Nephron (organoid): ENCODE measurements around the gene LCK.

Source experiments
- H3K27ac Mint-ChIP-seq, 3 experiments: 2 replicates each; pipeline ENCODE4 v1.8.0; 2020; ENCODE audit warnings: mixed read lengths in 3 of 3, mild to moderate bottlenecking in 2 of 3, moderate library complexity in 1 of 3
- H3K27me3 Mint-ChIP-seq: 2 replicates; pipeline ENCODE4 v1.8.0; 2021; ENCODE audit warnings: low read depth, mild to moderate bottlenecking, moderate library complexity, mixed read lengths
- H3K36me3 Mint-ChIP-seq: 2 replicates; pipeline ENCODE4 v1.8.0; 2020; ENCODE audit warnings: low read depth, mixed read lengths
- H3K4me1 Mint-ChIP-seq: 2 replicates; pipeline ENCODE4 v1.8.0; 2020; ENCODE audit warnings: mixed read lengths
- H3K4me3 Mint-ChIP-seq, 3 experiments: 2 replicates each; pipeline ENCODE4 v1.8.0; 2020; ENCODE audit warnings: mild to moderate bottlenecking in 3 of 3, mixed read lengths in 3 of 3, moderate library complexity in 2 of 3
- H3K9me3 Mint-ChIP-seq: 2 replicates; pipeline ENCODE4 v1.8.0; 2020; ENCODE audit warnings: mixed read lengths
- CTCF ChIP-seq, 3 experiments: fragments of 200-600 bp; sonication (generic); IDR thresholded peaks; one replicate each; pipeline ENCODE4 v1.5.0; 2021; ENCODE audit warnings: antibody characterized with exemption in 3 of 3; ENCODE audit not compliant: unreplicated experiment in 3 of 3

Gene LCK

GRCh38 chr1:32303997-32304622 lies 53.0 kb downstream of the LCK start:
- no peaks in the 10 kb centered on the region for H3K4me1 Mint-ChIP-seq

GRCh38 chr1:32305310-32305709 lies 54.2 kb downstream of the LCK start:
- H3K27me3 Mint-ChIP-seq, result no peaks in the 10 kb centered on the region
- no peak overlapping the region for H3K27ac Mint-ChIP-seq
- peaks cover 8% of the 10 kb centered on the region for H3K9me3 Mint-ChIP-seq
- H3K4me1 Mint-ChIP-seq, result no peaks in the 10 kb centered on the region
- no peak for TF ChIP-seq CTCF (IDR thresholded peaks at IDR 0.05; ENCODE audit: unreplicated experiment in 3 of 3)
- peaks cover 67% of the 10 kb centered on the region for H3K36me3 Mint-ChIP-seq
- H3K4me3 Mint-ChIP-seq, result no peak overlapping the region

More at GRCh38 chr1:32303997-32304622, 53.0 kb downstream of the LCK start:
- no peak overlapping the region for H3K27ac Mint-ChIP-seq
- TF ChIP-seq CTCF (IDR thresholded peaks at IDR 0.05; ENCODE audit: unreplicated experiment in 3 of 3), result no peak
- no peaks in the 10 kb centered on the region for H3K27me3 Mint-ChIP-seq
- no peak overlapping the region for H3K4me3 Mint-ChIP-seq
- H3K36me3 Mint-ChIP-seq, result peaks cover 63% of the 10 kb centered on the region
- peaks cover 8% of the 10 kb centered on the region for H3K9me3 Mint-ChIP-seq

GRCh38 chr1:32307324-32307723 lies 56.3 kb downstream of the LCK start:
- no peak overlapping the region for H3K4me3 Mint-ChIP-seq
- H3K9me3 Mint-ChIP-seq, result peaks cover 8% of the 10 kb centered on the region
- no peaks in the 10 kb centered on the region for H3K27me3 Mint-ChIP-seq
- H3K4me1 Mint-ChIP-seq, result peaks cover 4% of the 10 kb centered on the region
- peaks cover 54% of the 10 kb centered on the region for H3K36me3 Mint-ChIP-seq
- peak overlapping the region in 1 of 3 experiments; percentile 19 for H3K27ac Mint-ChIP-seq
- no peak for TF ChIP-seq CTCF (IDR thresholded peaks at IDR 0.05; ENCODE audit: unreplicated experiment in 3 of 3)

GRCh38 chr1:32309960-32310359 lies 58.9 kb downstream of the LCK start:
- Mint-ChIP-seq H3K4me3 (no peak overlapping the region), H3K9me3 (peaks cover 3% of the 10 kb centered on the region), H3K4me1 (peaks cover 4% of the 10 kb centered on the region), H3K36me3 (peaks cover 36% of the 10 kb centered on the region), H3K27ac (peak overlapping the region in 1 of 3 experiments; percentile 7), H3K27me3 (no peaks in the 10 kb centered on the region)
- TF ChIP-seq CTCF (IDR thresholded peaks at IDR 0.05; ENCODE audit: unreplicated experiment in 3 of 3), result no peak

GRCh38 chr1:32311709-32312393 lies 60.8 kb downstream of the LCK start:
- Mint-ChIP-seq H3K4me1 (peaks cover 4% of the 10 kb centered on the region), H3K4me3 (no peak overlapping the region), H3K27ac (peak overlapping the region in 2 of 3 experiments; percentile 2 to 13), H3K27me3 (no peaks in the 10 kb centered on the region), H3K36me3 (peaks cover 26% of the 10 kb centered on the region), H3K9me3 (no peaks in the 10 kb centered on the region)
- TF ChIP-seq CTCF (IDR thresholded peaks at IDR 0.05; ENCODE audit: unreplicated experiment in 3 of 3), result no peak

- peaks cover 26% of the 10 kb centered on the region for H3K36me3 Mint-ChIP-seq
- no peaks in the 10 kb centered on the region for H3K9me3 Mint-ChIP-seq
- H3K27ac Mint-ChIP-seq, result peak overlapping the region in 1 of 3 experiments; percentile 5
- no peaks in the 10 kb centered on the region for H3K4me1 Mint-ChIP-seq
- no peak for TF ChIP-seq CTCF (IDR thresholded peaks at IDR 0.05; ENCODE audit: unreplicated experiment in 3 of 3)
- H3K4me3 Mint-ChIP-seq, result no peak overlapping the region
- H3K27me3 Mint-ChIP-seq, result no peaks in the 10 kb centered on the region
Observed at GRCh38 chr1:32316903-32317277, 65.8 kb downstream of the LCK start.
